ENCODE results near the gene TPCN2. TPM values are rescaled to one million over a fixed set of nuclear protein-coding genes. Genes with fewer than 3 reads are reported as not detected.

The TPCN2 gene
- total and polyA plus RNA-seq, 4 donors: 6.4 to 20.8 (median 12.1) TPM

GRCh38 chr11:69161117-69161407, 112.3 kb downstream of the TPCN2 start:
- Histone ChIP-seq H3K36me3 (ENCODE audit: control insufficient read depth in 4 of 4, insufficient read depth in 3 of 4, low read depth in 1 of 4, low read length in 3 of 4) (no peaks in the 10 kb centered on the region), H3K4me3 (ENCODE audit: low read depth in 1 of 3, low read length in 3 of 3) (no peak overlapping the region), H3K27ac (ENCODE audit: low read depth in 1 of 2, low read length in 2 of 2) (no peak overlapping the region), H3K4me1 (ENCODE audit: control insufficient read depth in 4 of 4, insufficient read depth in 4 of 4, low read length in 3 of 4) (no peaks in the 10 kb centered on the region), H3K27me3 (ENCODE audit: control insufficient read depth in 4 of 4, insufficient read depth in 4 of 4, low read length in 3 of 4) (peaks cover 0 to 3% (median 1%) of the 10 kb centered on the region in 4 donors), H3K9me3 (ENCODE audit: control insufficient read depth in 4 of 4, low read length in 3 of 4) (peaks cover 0 to 2% (median 0%) of the 10 kb centered on the region in 4 donors), H3K9ac (ENCODE audit: low read depth in 1 of 2, low read length in 2 of 2) (no peak overlapping the region)
- TF ChIP-seq GABPA (IDR thresholded peaks at IDR 0.05 in 1 of 2, conservative IDR thresholded peaks at IDR 0.05 in 1 of 2) (no peak), RXRA (IDR thresholded peaks at IDR 0.05) (peak in 1 of 2 donors; percentile 10)
- no peak for DNase-seq (ENCODE audit: low spot score)
- 81% methylated on average over 5 of the region's 5 CpGs for WGBS

- no peak for DNase-seq (ENCODE audit: low spot score)
- TF ChIP-seq NR2F2 (IDR thresholded peaks at IDR 0.05) (no peak), FOXA1 (IDR thresholded peaks at IDR 0.05) (no peak), MAX (IDR thresholded peaks at IDR 0.05) (no peak), JUND (IDR thresholded peaks at IDR 0.05) (no peak), ZBTB33 (IDR thresholded peaks at IDR 0.05) (no peak), CTCF (IDR thresholded peaks at IDR 0.05; ENCODE audit: low read depth, low read length, missing input control) (no peak), HNF4A (conservative IDR thresholded peaks at IDR 0.05) (no peak), EGR1 (IDR thresholded peaks at IDR 0.05; ENCODE audit: low read depth in 2 of 2) (no peak), TAF1 (conservative IDR thresholded peaks at IDR 0.05) (no peak)
- H3K4me3 ChIP-seq (ENCODE audit: low read depth in 1 of 3, low read length in 3 of 3): no peak overlapping the region
- H3K9ac ChIP-seq (ENCODE audit: low read depth in 1 of 2, low read length in 2 of 2): no peak overlapping the region
- peaks cover 0 to 2% (median 0%) of the 10 kb centered on the region in 4 donors for H3K9me3 ChIP-seq (ENCODE audit: control insufficient read depth in 4 of 4, low read length in 3 of 4)
- no peaks in the 10 kb centered on the region for H3K4me1 ChIP-seq (ENCODE audit: control insufficient read depth in 4 of 4, insufficient read depth in 4 of 4, low read length in 3 of 4)
- no peak overlapping the region for H3K27ac ChIP-seq (ENCODE audit: low read depth in 1 of 2, low read length in 2 of 2)
- H3K36me3 ChIP-seq (ENCODE audit: control insufficient read depth in 4 of 4, insufficient read depth in 3 of 4, low read depth in 1 of 4, low read length in 3 of 4): no peaks in the 10 kb centered on the region
- peaks cover 0 to 2% (median 0%) of the 10 kb centered on the region in 4 donors for H3K27me3 ChIP-seq (ENCODE audit: control insufficient read depth in 4 of 4, insufficient read depth in 4 of 4, low read length in 3 of 4)
Measured at GRCh38 chr11:69162505-69162904, 113.8 kb downstream of the TPCN2 start.

- H3K9ac ChIP-seq (ENCODE audit: low read depth in 1 of 2, low read length in 2 of 2): no peak overlapping the region
- no peaks in the 10 kb centered on the region for H3K27me3 ChIP-seq (ENCODE audit: control insufficient read depth in 4 of 4, insufficient read depth in 4 of 4, low read length in 3 of 4)
- TF ChIP-seq EGR1 (IDR thresholded peaks at IDR 0.05; ENCODE audit: low read depth in 2 of 2) (no peak), FOXA1 (IDR thresholded peaks at IDR 0.05) (no peak), YY1 (IDR thresholded peaks at IDR 0.05) (no peak), NR2F2 (IDR thresholded peaks at IDR 0.05) (no peak), JUND (IDR thresholded peaks at IDR 0.05) (no peak), MAX (IDR thresholded peaks at IDR 0.05) (no peak)
- no peak overlapping the region for H3K27ac ChIP-seq (ENCODE audit: low read depth in 1 of 2, low read length in 2 of 2)
- no peak overlapping the region for H3K4me3 ChIP-seq (ENCODE audit: low read depth in 1 of 3, low read length in 3 of 3)
- WGBS: 93% methylated on average over 1 of the region's 1 CpG
- H3K4me1 ChIP-seq (ENCODE audit: control insufficient read depth in 4 of 4, insufficient read depth in 4 of 4, low read length in 3 of 4): no peaks in the 10 kb centered on the region
- H3K9me3 ChIP-seq (ENCODE audit: control insufficient read depth in 4 of 4, low read length in 3 of 4): peaks cover 0 to 2% (median 0%) of the 10 kb centered on the region in 4 donors
- DNase-seq (ENCODE audit: low spot score): no peak
- H3K36me3 ChIP-seq (ENCODE audit: control insufficient read depth in 4 of 4, insufficient read depth in 3 of 4, low read depth in 1 of 4, low read length in 3 of 4): no peaks in the 10 kb centered on the region
Measured at GRCh38 chr11:69163842-69164241, 115.1 kb downstream of the TPCN2 start.
